H1 (cell line): ENCODE results near the gene MCL1. TPM values are rescaled to one million over a fixed set of nuclear protein-coding genes. Genes with fewer than 3 reads are reported as not detected.

Source experiments
- CTCF ChIA-PET: fragments of 300-600 bp; sonication (Branson Sonifier 250); formaldehyde crosslinking; loops from one replicate; lab custom pipeline; 2021; ENCODE audit not compliant: partially characterized antibody; lab: Charles Lee
- POLR2A ChIA-PET: fragments of 300-600 bp; sonication (Branson Sonifier 250); formaldehyde crosslinking; loops from one replicate; lab custom pipeline; 2021; ENCODE audit warnings: inconsistent platforms; ENCODE audit not compliant: partially characterized antibody; lab: Charles Lee
- DNase-seq, 2 experiments: peaks; one replicate each; pipeline versions ENCODE4 v3.0.0 to v3.0.0-alpha.2; 2010 to 2022; ENCODE audit warnings: low spot score in 2 of 2, low read depth in 1 of 2, mixed read lengths in 1 of 2
- FAIRE-seq: peaks from 2 replicates; lab custom pipeline; 2011; peaks lifted over from hg19 to GRCh38; lab: Jason Lieb, UNC
- H2AFZ ChIP-seq: 2 replicates; pipeline ENCODE4 v1.8.1; 2012; ENCODE audit warnings: low read length, inconsistent platforms
- H2AK5ac ChIP-seq: 2 replicates; pipeline ENCODE4 v1.6.1; 2013; ENCODE audit warnings: low read depth, low read length
- H2BK120ac ChIP-seq: replicated peaks from 2 replicates; pipeline ENCODE3; 2013; ENCODE audit warnings: low read depth, low read length, inconsistent platforms
- H2BK12ac ChIP-seq: 2 replicates; pipeline ENCODE4 v1.6.1; 2013; ENCODE audit warnings: low read depth, low read length
- H2BK15ac ChIP-seq: 2 replicates; pipeline ENCODE4 v1.6.1; 2013; ENCODE audit warnings: low read length
- H2BK20ac ChIP-seq: 2 replicates; pipeline ENCODE4 v1.6.1; 2013; ENCODE audit warnings: low read length
- H2BK5ac ChIP-seq: 2 replicates; pipeline ENCODE4 v1.6.1; 2013; ENCODE audit warnings: low read depth, low read length
- H3K14ac ChIP-seq: 2 replicates; pipeline ENCODE4 v1.6.1; 2013; ENCODE audit warnings: inconsistent platforms; ENCODE audit not compliant: insufficient read length
- H3K18ac ChIP-seq: 2 replicates; pipeline ENCODE4 v1.6.1; 2013; ENCODE audit warnings: low read length; ENCODE audit errors: extremely low read depth
- H3K23ac ChIP-seq: 2 replicates; pipeline ENCODE4 v1.6.1; 2013; ENCODE audit warnings: inconsistent platforms; ENCODE audit not compliant: insufficient read length
- H3K23me2 ChIP-seq: 2 replicates; pipeline ENCODE4 v1.6.1; 2013; ENCODE audit warnings: low read depth, low read length
- H3K27ac ChIP-seq: 2 replicates; pipeline ENCODE4 v1.6.1; 2011; ENCODE audit warnings: low read depth, low read length, inconsistent platforms
- H3K27me3 ChIP-seq, 4 experiments: replicated peaks in 1 of 4; 1 replicate in 1 of 4; 2 replicates in 3 of 4; pipeline versions ENCODE4 v1.6.1 to v1.8.1; 2011 to 2013; ENCODE audit warnings: low read length in 3 of 4, mild to moderate bottlenecking in 3 of 4, inconsistent platforms in 2 of 4, mixed read lengths in 2 of 4, moderate library complexity in 1 of 4; ENCODE audit not compliant: control insufficient read depth in 3 of 4, insufficient read depth in 3 of 4; ENCODE audit errors: extremely low read depth in 1 of 4
- H3K36me3 ChIP-seq, 4 experiments: 2 replicates each; pipeline versions ENCODE4 v1.6.1 to v1.8.1; 2011 to 2013; ENCODE audit warnings: mild to moderate bottlenecking in 4 of 4, low read length in 3 of 4, moderate library complexity in 2 of 4, control low read depth in 1 of 4, inconsistent platforms in 1 of 4; ENCODE audit not compliant: insufficient read depth in 4 of 4, control insufficient read depth in 2 of 4
- H3K4ac ChIP-seq: replicated peaks from 2 replicates; pipeline ENCODE3; 2013; ENCODE audit warnings: low read length, low read depth, mixed read lengths, inconsistent platforms; ENCODE audit not compliant: insufficient read length
- H3K4me1 ChIP-seq, 4 experiments: replicated peaks in 1 of 4; 1 replicate in 1 of 4; 2 replicates in 3 of 4; pipeline versions ENCODE4 v1.6.1 to v1.8.1; 2011 to 2013; ENCODE audit warnings: low read length in 3 of 4, inconsistent platforms in 2 of 4, mixed read lengths in 1 of 4; ENCODE audit not compliant: insufficient read depth in 4 of 4, control insufficient read depth in 3 of 4
- H3K4me2 ChIP-seq, 2 experiments: 2 replicates each; pipeline versions ENCODE4 v1.6.1 to v1.8.1; 2011 to 2013; ENCODE audit warnings: low read depth in 2 of 2, low read length in 2 of 2, control low read depth in 1 of 2, inconsistent platforms in 1 of 2, mild to moderate bottlenecking in 1 of 2; ENCODE audit not compliant: insufficient read depth in 1 of 2
- H3K4me3 ChIP-seq, 4 experiments: fragments of 200-600, 300-600 bp in 1 of 4; sonication (generic), shearing (Covaris generic), sonication (Bioruptor Twin) in 1 of 4; 2 replicates each; pipeline versions ENCODE4 v1.5.1 to v1.8.1; 2011 to 2016; ENCODE audit warnings: low read length in 4 of 4, low read depth in 3 of 4, control low read depth in 2 of 4, inconsistent platforms in 2 of 4, mild to moderate bottlenecking in 2 of 4, mixed read lengths in 1 of 4, moderate library complexity in 1 of 4; ENCODE audit not compliant: insufficient read depth in 2 of 4; ENCODE audit errors: extremely low read depth in 1 of 4
- H3K56ac ChIP-seq: replicated peaks from 2 replicates; pipeline ENCODE3; 2013; ENCODE audit warnings: low read depth, mild to moderate bottlenecking, mixed read lengths, low read length, inconsistent platforms; ENCODE audit not compliant: insufficient read length
- H3K79me1 ChIP-seq: 2 replicates; pipeline ENCODE4 v1.6.1; 2013; ENCODE audit warnings: low read depth, low read length, control low read depth
- H3K79me2 ChIP-seq, 2 experiments: 2 replicates each; pipeline versions ENCODE4 v1.6.1 to v1.8.1; 2012 to 2013; ENCODE audit warnings: low read length in 2 of 2, mild to moderate bottlenecking in 2 of 2, inconsistent platforms in 1 of 2; ENCODE audit not compliant: insufficient read depth in 2 of 2, control insufficient read depth in 1 of 2
- H3K9ac ChIP-seq, 4 experiments: replicated peaks in 1 of 4; 1 replicate in 1 of 4; 2 replicates in 3 of 4; pipeline versions ENCODE4 v1.6.1 to v1.8.1; 2011 to 2013; ENCODE audit warnings: low read depth in 3 of 4, low read length in 3 of 4, control low read depth in 2 of 4, mild to moderate bottlenecking in 2 of 4, moderate library complexity in 2 of 4, inconsistent platforms in 1 of 4; ENCODE audit errors: extremely low read depth in 1 of 4
- H3K9me3 ChIP-seq, 2 experiments: 2 replicates each; pipeline versions ENCODE4 v1.6.1 to v1.8.1; 2012 to 2013; ENCODE audit warnings: mild to moderate bottlenecking in 2 of 2, moderate library complexity in 2 of 2, control low read depth in 1 of 2, inconsistent platforms in 1 of 2, low read depth in 1 of 2, low read length in 1 of 2, mixed read lengths in 1 of 2; ENCODE audit not compliant: insufficient read depth in 2 of 2
- H4K20me1 ChIP-seq, 2 experiments: replicated peaks in 1 of 2; 2 replicates each; pipeline versions ENCODE3 to v1.8.1; 2011 to 2013; ENCODE audit warnings: inconsistent platforms in 2 of 2, low read length in 2 of 2, mild to moderate bottlenecking in 1 of 2; ENCODE audit not compliant: insufficient read depth in 2 of 2, control insufficient read depth in 1 of 2
- H4K5ac ChIP-seq: 2 replicates; pipeline ENCODE4 v1.6.1; 2013; ENCODE audit warnings: low read length, low read depth, mixed read lengths, inconsistent platforms; ENCODE audit not compliant: insufficient read length
- H4K8ac ChIP-seq: 2 replicates; pipeline ENCODE4 v1.8.0; 2013; ENCODE audit warnings: mild to moderate bottlenecking, moderate library complexity, low read length, inconsistent platforms; ENCODE audit not compliant: insufficient read depth; ENCODE audit errors: extremely low read depth
- H4K91ac ChIP-seq: replicated peaks from 2 replicates; pipeline ENCODE3; 2013; ENCODE audit warnings: low read length, mixed read lengths, inconsistent platforms; ENCODE audit not compliant: insufficient read length
- RAD21 ChIP-seq, 2 experiments: IDR thresholded peaks in 1 of 2; conservative IDR thresholded peaks in 1 of 2; 2 replicates each; pipeline ENCODE4 v1.6.1; 2011; ENCODE audit warnings: low read depth in 2 of 2, low read length in 2 of 2, improper control_type of control experiment in 1 of 2, inconsistent platforms in 1 of 2, mild to moderate bottlenecking in 1 of 2, moderate library complexity in 1 of 2
- TCF12 ChIP-seq: IDR thresholded peaks from 2 replicates; pipeline ENCODE4 v1.6.1; 2011; ENCODE audit warnings: low read depth, mild to moderate bottlenecking, low read length
- WGBS, 2 experiments: shearing (Covaris generic) in 1 of 2; methylation state at CpG; one replicate each; pipeline versions ENCODE4 v1.1.6 to v1.1.7; 2013 to 2015; ENCODE audit warnings: low lambda C conversion rate in 2 of 2, mixed read lengths in 2 of 2, inconsistent platforms in 1 of 2, low coverage in 1 of 2, missing lambda C conversion rate in 1 of 2; ENCODE audit not compliant: insufficient replicate concordance in 2 of 2, insufficient coverage in 1 of 2, insufficient read length in 1 of 2; ENCODE audit errors: extremely low coverage in 1 of 2, missing lambda C conversion rate in 1 of 2; 5-methylcytosine and 5-hydroxymethylcytosine counted together
- polyA plus RNA-seq, 7 experiments: library from polyadenylated mRNA; depleted of rRNA in 3 of 7; stranded (reverse) in 5 of 7; unstranded in 2 of 7; fragments of >200 nt in 5 of 7; fragments of 200-250 nt in 2 of 7; gene quantifications; 1 replicate in 5 of 7; 2 replicates in 1 of 7; 4 replicates in 1 of 7; pipeline versions ENCODE4 v1.2.1 to v1.2.3, GENCODE V29; 2011 to 2013; ENCODE audit warnings: missing spikeins in 2 of 7, mixed read lengths in 2 of 7
- total RNA-seq: library from RNA; stranded (reverse); fragmentation: NEBNext Ultra II Directional; extraction: Animal tissue kit (Norgen Biotek cat#: 25700); gene quantifications from 2 replicates; pipeline ENCODE4 v1.2.1, GENCODE V29; 2021
- TF ChIP-seq, protein P1 (sequence below), 3 experiments: IDR thresholded peaks; 1 replicate in 2 of 3; 2 replicates in 1 of 3; pipeline versions ENCODE4 v1.5.1 to v1.6.1; 2011; ENCODE audit warnings: low read length in 3 of 3, mild to moderate bottlenecking in 3 of 3, inconsistent platforms in 2 of 3, low read depth in 1 of 3, moderate library complexity in 1 of 3; ENCODE audit not compliant: insufficient read depth in 1 of 3; ENCODE audit errors: control extremely low read depth in 1 of 3

The MCL1 gene
- total and polyA plus RNA-seq, 2 of the 8 experiments (the other 6 are each of a cell fraction or from before 2014, with no cell fraction given) = 61.1 to 218 TPM

DNA sequence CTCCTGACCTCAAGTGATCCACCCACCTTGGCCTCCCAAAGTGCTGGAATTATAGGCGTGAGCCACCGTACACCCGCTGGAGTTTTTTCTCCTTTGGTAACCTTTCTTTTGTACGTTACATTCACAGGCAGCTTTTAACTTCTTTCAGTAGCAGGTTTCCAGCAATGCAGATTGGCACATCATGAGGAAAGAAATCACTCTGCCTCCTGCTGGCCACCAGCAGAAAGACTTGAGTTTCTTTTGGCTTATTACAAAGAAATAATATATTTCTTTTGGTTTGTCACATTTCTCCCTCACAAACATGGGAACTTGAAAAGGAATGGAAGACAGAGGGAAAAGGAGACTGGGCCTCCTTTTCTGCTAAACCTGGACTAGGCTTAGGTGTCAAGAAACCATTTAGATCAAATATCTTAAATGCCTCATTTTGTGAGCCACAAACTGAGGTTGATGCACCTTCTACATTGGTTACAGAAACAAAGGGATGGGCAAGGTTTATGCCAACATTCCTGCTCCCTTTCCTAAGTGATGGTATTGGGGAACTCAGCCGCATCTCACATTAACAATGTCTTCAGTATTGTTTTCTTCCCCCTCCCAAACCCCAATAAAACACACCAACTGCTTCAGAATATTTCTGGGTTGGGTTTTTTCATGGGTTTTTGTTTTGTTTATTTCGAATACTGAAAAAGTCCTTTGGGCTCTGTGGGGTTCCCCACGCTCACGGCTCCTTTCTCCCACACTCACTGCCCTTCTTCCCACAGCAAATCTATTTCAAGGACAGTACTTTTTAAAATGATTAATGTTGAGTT is 42.3 kb upstream of the MCL1 start:
- CTCF ChIA-PET = interaction anchor here (0.6 to 17.6 kb wide), 15 partner anchors 14 to 510 kb away, joined by 3 to 210 read pairs (median 3); partner anchors contain the start of gene GOLPH3L
- TF ChIP-seq TCF12 (no peak), RAD21 (IDR thresholded peaks at IDR 0.05 in 1 of 2, conservative IDR thresholded peaks at IDR 0.05 in 1 of 2; ENCODE audit: low read depth in 2 of 2, low read length in 2 of 2) (peak; percentile 47 to 60; a peak in 3 of 4 replicates)
- TF ChIP-seq, protein P1, sequence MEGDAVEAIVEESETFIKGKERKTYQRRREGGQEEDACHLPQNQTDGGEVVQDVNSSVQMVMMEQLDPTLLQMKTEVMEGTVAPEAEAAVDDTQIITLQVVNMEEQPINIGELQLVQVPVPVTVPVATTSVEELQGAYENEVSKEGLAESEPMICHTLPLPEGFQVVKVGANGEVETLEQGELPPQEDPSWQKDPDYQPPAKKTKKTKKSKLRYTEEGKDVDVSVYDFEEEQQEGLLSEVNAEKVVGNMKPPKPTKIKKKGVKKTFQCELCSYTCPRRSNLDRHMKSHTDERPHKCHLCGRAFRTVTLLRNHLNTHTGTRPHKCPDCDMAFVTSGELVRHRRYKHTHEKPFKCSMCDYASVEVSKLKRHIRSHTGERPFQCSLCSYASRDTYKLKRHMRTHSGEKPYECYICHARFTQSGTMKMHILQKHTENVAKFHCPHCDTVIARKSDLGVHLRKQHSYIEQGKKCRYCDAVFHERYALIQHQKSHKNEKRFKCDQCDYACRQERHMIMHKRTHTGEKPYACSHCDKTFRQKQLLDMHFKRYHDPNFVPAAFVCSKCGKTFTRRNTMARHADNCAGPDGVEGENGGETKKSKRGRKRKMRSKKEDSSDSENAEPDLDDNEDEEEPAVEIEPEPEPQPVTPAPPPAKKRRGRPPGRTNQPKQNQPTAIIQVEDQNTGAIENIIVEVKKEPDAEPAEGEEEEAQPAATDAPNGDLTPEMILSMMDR (IDR thresholded peaks at IDR 0.05; ENCODE audit: control extremely low read depth in 1 of 3, insufficient read depth in 1 of 3, low read depth in 1 of 3, low read length in 3 of 3) = peak in 2 of 3 experiments; percentile 63 to 66; a peak in 3 of 4 replicates
- DNase-seq (no peak), FAIRE-seq (no peak)
- no peak overlapping the region for H2AK5ac ChIP-seq
- no peak overlapping the region for H3K9ac ChIP-seq
- H3K4me2 ChIP-seq = no peak overlapping the region
- H3K4me1 ChIP-seq = peaks cover 0 to 7% (median 2%) of the 10 kb centered on the region in 4 experiments; a peak in 1 of 7 replicates
- 0 out of 2 replicates have a peak overlapping the region, but pooled peaks have one; percentile 29 for H2BK5ac ChIP-seq
- H3K14ac ChIP-seq = no peak overlapping the region
- H3K18ac ChIP-seq = no peak overlapping the region
- no peak overlapping the region for H3K4ac ChIP-seq
- H4K5ac ChIP-seq = no peak overlapping the region
- H3K27me3 ChIP-seq = no peaks in the 10 kb centered on the region
- no peak overlapping the region for H3K23ac ChIP-seq
- no peak overlapping the region for H2BK120ac ChIP-seq
- no peaks in the 10 kb centered on the region for H4K20me1 ChIP-seq
- H3K4me3 ChIP-seq = no peak overlapping the region
- H3K36me3 ChIP-seq = peaks cover 31 to 78% (median 62%) of the 10 kb centered on the region in 4 experiments
- POLR2A ChIA-PET = interaction anchor here (1.0 to 43.5 kb wide), 5 partner anchors 8 to 63 kb away, joined by 3 to 1380 read pairs (median 105); partner anchors contain the start of genes ADAMTSL4, ENSA and MCL1
- H2BK12ac ChIP-seq = no peak overlapping the region
- no peak overlapping the region for H3K27ac ChIP-seq
- peaks cover 0 to 11% of the 10 kb centered on the region in 2 experiments; a peak in 2 of 4 replicates for H3K79me2 ChIP-seq
- H4K8ac ChIP-seq = no peak overlapping the region
- H3K79me1 ChIP-seq = no peaks in the 10 kb centered on the region; the same call in 1 of the 2 replicates
- no peak overlapping the region for H2BK20ac ChIP-seq
- no peak overlapping the region for H3K56ac ChIP-seq
- H3K9me3 ChIP-seq = no peaks in the 10 kb centered on the region
- no peak overlapping the region for H2BK15ac ChIP-seq
- H4K91ac ChIP-seq = no peak overlapping the region
- H3K23me2 ChIP-seq = no peaks in the 10 kb centered on the region
- WGBS, 2 experiments = 90% methylated on average over 8 of the region's 8 CpGs; no CpG with 5 or more reads in 1 of the 2 experiments
- no peak overlapping the region for H2AFZ ChIP-seq
